Small intestine (tissue), 16 donors: ENCODE measurements around the gene TRIM48. TPM values are rescaled to one million over a fixed set of nuclear protein-coding genes. Genes with fewer than 3 reads are reported as not detected.
"Not testable (repeated sequence)": the region's sequence is repeated elsewhere in the genome, so short reads cannot be mapped to it uniquely, and the experiment has no call there.

ENCODE experiments used
- DNase-seq, 2 donors: peaks; one replicate each; pipeline versions ENCODE4 v3.0.0 to v3.0.0-alpha.2; 2013
- FAIRE-seq: peaks from 2 replicates; lab custom pipeline; 2012; peaks lifted over from hg19 to GRCh38; lab: Jason Lieb, UNC
- H3K27ac ChIP-seq, 3 donors: one replicate each; pipeline ENCODE4 v1.5.1; 2013; ENCODE audit warnings: low read length in 2 of 3, mild to moderate bottlenecking in 2 of 3, control low read depth in 1 of 3, inconsistent platforms in 1 of 3, low read depth in 1 of 3, moderate library complexity in 1 of 3
- H3K27me3 ChIP-seq, 3 donors: one replicate each; pipeline ENCODE4 v1.6.1; 2013; ENCODE audit warnings: low read length in 3 of 3, inconsistent platforms in 1 of 3; ENCODE audit not compliant: control insufficient read depth in 3 of 3, insufficient read depth in 3 of 3
- H3K36me3 ChIP-seq, 3 donors: one replicate each; pipeline ENCODE4 v1.6.1; 2013; ENCODE audit warnings: low read length in 3 of 3, inconsistent platforms in 1 of 3, low read depth in 1 of 3, mild to moderate bottlenecking in 1 of 3, moderate library complexity in 1 of 3; ENCODE audit not compliant: control insufficient read depth in 3 of 3, insufficient read depth in 2 of 3
- H3K4me1 ChIP-seq, 3 donors: one replicate each; pipeline ENCODE4 v1.6.1; 2013; ENCODE audit warnings: low read length in 2 of 3, inconsistent platforms in 1 of 3, low read depth in 1 of 3, mild to moderate bottlenecking in 1 of 3, moderate library complexity in 1 of 3; ENCODE audit not compliant: control insufficient read depth in 3 of 3, insufficient read depth in 2 of 3
- H3K4me3 ChIP-seq, 3 donors: one replicate each; pipeline ENCODE4 v1.5.1; 2013; ENCODE audit warnings: low read length in 3 of 3, control low read depth in 1 of 3, inconsistent platforms in 1 of 3, low read depth in 1 of 3, mild to moderate bottlenecking in 1 of 3, moderate library complexity in 1 of 3
- H3K9me3 ChIP-seq, 2 donors: one replicate each; pipeline ENCODE4 v1.6.1; 2013; ENCODE audit warnings: low read depth in 1 of 2, low read length in 1 of 2; ENCODE audit not compliant: control insufficient read depth in 2 of 2, insufficient read depth in 1 of 2
- WGBS, 3 donors: extraction: QIAGEN DNeasy Blood & Tissue Kit; methylation state at CpG; one replicate each; pipeline ENCODE4 v1.1.7; 2013; 5-methylcytosine and 5-hydroxymethylcytosine counted together
- long read RNA-seq, 10 donors: transcript quantifications; one replicate each; lab custom pipeline, GENCODE V29; 2026
- polyA plus RNA-seq, 4 donors: library from polyadenylated mRNA; stranded (reverse) in 3 of 4; unstranded in 1 of 4; fragments of 200-250 nt in 3 of 4; fragments of 120-200 nt in 1 of 4; gene quantifications; one replicate each; pipeline versions ENCODE4 v1.2.1 to v1.2.3, GENCODE V29; 2013
- donor health status: healthy with polysubstance abuse.
- donor health status: control.
- donor health status: control.
- donor health status: Bipolar disorder and iron deficiency.
- donor health status: healthy.

Gene TRIM48
- not detected for polyA plus RNA-seq
- long read RNA-seq, donor 1 = 0 reads
- long read RNA-seq, donor 2 = 0 reads
- long read RNA-seq, donor 3 = 0 reads
- long read RNA-seq, donor 4 = 0 reads
- long read RNA-seq, donor 5 = 0 reads
- long read RNA-seq, donor 6 = 0 reads
- long read RNA-seq, donor 7 = 0 reads
- long read RNA-seq, donor 8 = 0 reads
- long read RNA-seq, donor 9 = 0 reads
- long read RNA-seq, donor 10 = 0 reads

- not testable (repeated sequence) for FAIRE-seq, DNase-seq, H3K4me3 ChIP-seq, H3K4me1 ChIP-seq, H3K9me3 ChIP-seq, H3K27me3 ChIP-seq, H3K36me3 ChIP-seq, H3K27ac ChIP-seq
- 57 to 61% (median 61%) methylated on average over 2 of the region's 2 CpGs for WGBS, 3 donors
Observed at GRCh38 chr11:55261855-55262254, at the start of gene TRIM48. Gene TRIM48, plus strand, starts transcription at chr11:55262155. Its CDS starts 113 bp downstream, at chr11:55262268.

- not testable (repeated sequence) for H3K9me3 ChIP-seq, H3K27ac ChIP-seq, H3K36me3 ChIP-seq, H3K4me1 ChIP-seq, H3K4me3 ChIP-seq, H3K27me3 ChIP-seq, FAIRE-seq, DNase-seq
- WGBS, 3 donors = 57 to 65% (median 63%) methylated on average over 5 of the region's 5 CpGs
Observed at GRCh38 chr11:55238316-55238715, 23.6 kb upstream of the TRIM48 start.

- H3K27me3 ChIP-seq = no peaks in the 10 kb centered on the region
- DNase-seq (no peak), FAIRE-seq (no peak)
- H3K4me1 ChIP-seq = no peaks in the 10 kb centered on the region
- H3K27ac ChIP-seq = no peak overlapping the region
- peaks cover 0 to 4% of the 10 kb centered on the region in 2 donors for H3K9me3 ChIP-seq
- no peak overlapping the region for H3K4me3 ChIP-seq
- WGBS, 3 donors = 73 to 79% (median 78%) methylated on average over 5 of the region's 5 CpGs
- H3K36me3 ChIP-seq = no peaks in the 10 kb centered on the region
Observed at GRCh38 chr11:55263081-55263480, 1.1 kb downstream of the TRIM48 start.

Other genes starting within 250 kb of the TRIM48 start
- not detected for gene OR4A16, start 81.0 kb downstream of the TRIM48 start, polyA plus RNA-seq
- gene OR4A15, start 105.8 kb downstream of the TRIM48 start, polyA plus RNA-seq = not detected